Measurements from ENCODE around the gene GOLGA6L10. TPM values are rescaled to one million over a fixed set of nuclear protein-coding genes. Genes with fewer than 3 reads are reported as not detected.
"Not testable (repeated sequence)": the region's sequence is repeated elsewhere in the genome, so short reads cannot be mapped to it uniquely, and the experiment has no call there.

GOLGA6L10 gene
- total RNA-seq, 4 donors from 2014 or later = 0.33 to 1.7 (median 0.99) TPM

DNA sequence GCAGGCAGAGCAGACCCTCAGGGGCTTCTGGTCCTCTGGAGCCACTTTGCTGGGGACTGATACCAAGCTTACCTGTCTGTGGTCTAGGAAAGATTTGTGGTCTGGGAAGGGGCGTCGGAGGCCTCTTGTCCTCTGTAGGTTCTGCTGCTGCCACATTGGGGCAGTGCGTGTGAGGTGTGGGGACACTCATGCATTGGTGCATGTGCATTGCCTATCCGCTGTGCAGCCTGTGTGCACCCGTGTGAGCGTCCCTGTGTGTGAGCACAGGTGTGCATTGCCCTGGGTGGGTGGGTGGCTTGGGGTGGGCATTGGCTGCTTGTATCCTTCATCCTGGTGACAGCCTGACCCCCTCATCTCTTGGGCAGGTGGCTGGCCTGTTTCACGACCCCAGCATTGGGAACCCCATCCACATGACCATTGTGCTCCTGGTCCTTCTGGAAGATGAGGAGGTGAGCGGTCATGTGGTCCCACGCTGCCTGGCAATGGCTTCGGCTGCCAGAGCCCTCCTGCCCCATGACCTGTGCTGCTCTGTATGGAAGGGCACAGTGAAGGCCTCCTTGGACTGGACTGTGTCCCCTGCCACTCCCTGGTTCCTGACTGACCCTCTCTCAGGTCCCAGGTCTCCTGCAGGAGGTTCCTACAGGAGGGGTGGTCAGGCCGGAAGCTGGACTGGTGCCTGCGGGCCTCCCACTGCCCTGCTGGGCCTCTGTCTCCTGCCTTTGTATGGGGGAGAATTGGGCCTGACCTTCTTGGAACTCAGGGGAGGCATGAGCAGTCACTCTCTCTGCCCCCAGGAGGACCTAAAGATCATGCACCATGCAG is 45.1 kb downstream of the GOLGA6L10 start:
- TF ChIP-seq POLR2A (IDR thresholded peaks at IDR 0.05; ENCODE audit: low read depth) (no peak), POLR2AphosphoS5 (IDR thresholded peaks at IDR 0.05) (no peak), EP300 (IDR thresholded peaks at IDR 0.05) (no peak)
- TF ChIP-seq, protein P1, sequence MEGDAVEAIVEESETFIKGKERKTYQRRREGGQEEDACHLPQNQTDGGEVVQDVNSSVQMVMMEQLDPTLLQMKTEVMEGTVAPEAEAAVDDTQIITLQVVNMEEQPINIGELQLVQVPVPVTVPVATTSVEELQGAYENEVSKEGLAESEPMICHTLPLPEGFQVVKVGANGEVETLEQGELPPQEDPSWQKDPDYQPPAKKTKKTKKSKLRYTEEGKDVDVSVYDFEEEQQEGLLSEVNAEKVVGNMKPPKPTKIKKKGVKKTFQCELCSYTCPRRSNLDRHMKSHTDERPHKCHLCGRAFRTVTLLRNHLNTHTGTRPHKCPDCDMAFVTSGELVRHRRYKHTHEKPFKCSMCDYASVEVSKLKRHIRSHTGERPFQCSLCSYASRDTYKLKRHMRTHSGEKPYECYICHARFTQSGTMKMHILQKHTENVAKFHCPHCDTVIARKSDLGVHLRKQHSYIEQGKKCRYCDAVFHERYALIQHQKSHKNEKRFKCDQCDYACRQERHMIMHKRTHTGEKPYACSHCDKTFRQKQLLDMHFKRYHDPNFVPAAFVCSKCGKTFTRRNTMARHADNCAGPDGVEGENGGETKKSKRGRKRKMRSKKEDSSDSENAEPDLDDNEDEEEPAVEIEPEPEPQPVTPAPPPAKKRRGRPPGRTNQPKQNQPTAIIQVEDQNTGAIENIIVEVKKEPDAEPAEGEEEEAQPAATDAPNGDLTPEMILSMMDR (IDR thresholded peaks at IDR 0.05) = no peak
- DNase-seq (ENCODE audit: extremely low spot score) = peak; percentile 89
- no peaks in the 10 kb centered on the region for H3K36me3 ChIP-seq
- H3K9me3 ChIP-seq = no peaks in the 10 kb centered on the region
- H3K4me1 ChIP-seq = no peaks in the 10 kb centered on the region
- 94% methylated on average over 6 of the region's 12 CpGs for WGBS
- H3K27me3 ChIP-seq = no peaks in the 10 kb centered on the region
- H3K4me3 ChIP-seq = no peak overlapping the region
- intact Hi-C loops (cut with DNase I) = no loop called here
- no peak overlapping the region for H3K27ac ChIP-seq (replicated peaks in 1 of 4)

DNA sequence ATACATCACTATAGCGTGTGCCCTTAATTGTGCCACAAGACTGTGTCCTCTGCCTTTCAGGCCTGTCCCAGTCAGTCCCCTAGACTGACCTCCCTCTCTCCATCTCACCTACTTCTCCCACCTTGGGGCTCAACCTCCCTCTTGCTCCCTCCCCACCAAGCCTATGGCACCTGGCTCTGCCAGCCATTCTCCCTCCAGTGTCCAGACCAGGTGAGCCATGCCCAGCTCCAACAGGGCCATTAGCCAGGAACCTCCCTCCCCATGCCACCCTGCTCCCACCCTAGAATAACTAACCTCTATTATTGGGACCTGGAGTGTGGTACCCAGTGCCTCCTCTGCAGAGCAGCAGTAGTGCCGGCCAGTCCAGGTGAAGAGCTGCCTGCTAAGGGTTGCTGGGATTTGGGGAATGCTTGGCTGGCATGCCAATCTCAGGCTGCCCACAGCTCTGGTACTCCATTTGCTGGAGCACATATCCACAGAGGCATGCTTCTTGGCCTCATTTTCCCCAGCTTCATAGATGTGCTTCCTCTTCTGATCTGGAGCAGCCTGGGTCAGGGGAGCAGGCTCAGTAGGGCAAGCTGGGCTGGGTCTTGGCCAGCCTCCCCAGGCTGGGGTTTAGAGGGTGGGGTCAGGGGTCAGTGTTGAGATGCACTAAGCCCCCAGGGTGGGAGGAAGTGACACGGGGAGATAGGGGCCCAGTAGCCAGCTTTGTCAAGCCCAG is 47.8 kb downstream of the GOLGA6L10 start:
- Histone ChIP-seq H3K36me3 (no peaks in the 10 kb centered on the region), H3K4me3 (no peak overlapping the region), H3K9me3 (no peaks in the 10 kb centered on the region), H3K27ac (replicated peaks in 1 of 4) (no peak overlapping the region), H3K4me1 (peaks cover 0 to 4% (median 0%) of the 10 kb centered on the region in 4 donors), H3K27me3 (peaks cover 0 to 13% (median 0%) of the 10 kb centered on the region in 4 donors)
- DNase-seq (ENCODE audit: extremely low spot score) = peak; percentile 70
- TF ChIP-seq, protein P1 (IDR thresholded peaks at IDR 0.05) = no peak
- TF ChIP-seq EP300 (IDR thresholded peaks at IDR 0.05) (no peak), POLR2A (IDR thresholded peaks at IDR 0.05; ENCODE audit: low read depth) (no peak), POLR2AphosphoS5 (IDR thresholded peaks at IDR 0.05) (no peak)
- intact Hi-C loops (cut with DNase I) = no loop called here
- 72% methylated on average over 2 of the region's 3 CpGs for WGBS

DNA sequence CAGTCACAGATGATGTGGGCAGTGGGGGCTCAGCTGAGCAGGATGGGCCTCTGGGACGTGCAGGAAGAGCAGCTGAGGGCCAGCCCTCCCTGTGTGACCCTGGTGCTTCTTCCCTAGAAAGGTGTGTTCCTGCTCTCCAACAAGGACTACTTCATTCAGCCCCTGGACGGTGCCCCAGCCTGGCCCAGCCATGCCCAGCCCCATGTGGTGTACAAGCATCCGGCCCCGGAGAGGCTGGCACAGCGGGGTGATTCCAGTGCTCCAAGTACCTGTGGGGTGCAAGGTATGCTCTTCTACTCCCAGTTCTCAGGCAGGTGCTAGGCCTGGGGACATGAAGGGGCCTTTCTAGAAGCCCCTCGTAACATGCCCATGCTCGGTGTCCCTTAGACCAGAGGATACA is 48.4 kb downstream of the GOLGA6L10 start:
- TF ChIP-seq POLR2AphosphoS5 (IDR thresholded peaks at IDR 0.05) (no peak), EP300 (IDR thresholded peaks at IDR 0.05) (no peak), POLR2A (IDR thresholded peaks at IDR 0.05; ENCODE audit: low read depth) (no peak)
- TF ChIP-seq, protein P1 (IDR thresholded peaks at IDR 0.05) = no peak
- Histone ChIP-seq H3K27ac (replicated peaks in 1 of 4) (no peak overlapping the region), H3K4me3 (no peak overlapping the region), H3K9me3 (no peaks in the 10 kb centered on the region), H3K4me1 (peaks cover 0 to 4% (median 0%) of the 10 kb centered on the region in 4 donors), H3K36me3 (no peaks in the 10 kb centered on the region), H3K27me3 (peaks cover 0 to 13% (median 0%) of the 10 kb centered on the region in 4 donors)
- WGBS = 83% methylated on average over 6 of the region's 7 CpGs
- peak; percentile 55 for DNase-seq (ENCODE audit: extremely low spot score)
- intact Hi-C loops (cut with DNase I) = no loop called here

DNA sequence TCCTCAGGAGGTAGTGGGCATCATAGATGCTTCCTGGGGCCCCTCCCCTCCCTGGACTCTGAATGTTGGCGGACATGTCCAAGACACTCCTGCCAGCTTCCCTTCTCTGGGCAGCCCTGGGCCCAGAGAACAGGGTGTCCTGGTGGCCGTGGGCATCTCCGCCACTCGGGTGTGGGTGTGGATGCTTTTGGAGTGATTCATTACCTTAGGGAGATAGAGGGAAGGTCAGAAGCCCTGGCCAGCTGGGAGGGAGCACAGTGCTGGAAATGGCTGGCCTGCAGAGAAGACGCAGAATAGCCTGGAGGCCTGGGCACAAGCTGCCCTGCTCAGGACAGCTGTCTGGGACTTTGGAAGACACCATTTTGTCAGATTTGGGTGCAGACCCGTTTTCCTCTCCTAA is 48.9 kb downstream of the GOLGA6L10 start:
- peaks cover 0 to 13% (median 0%) of the 10 kb centered on the region in 4 donors for H3K27me3 ChIP-seq
- H3K36me3 ChIP-seq; intact Hi-C loops (cut with DNase I); H3K27ac ChIP-seq (replicated peaks in 1 of 4); DNase-seq (ENCODE audit: extremely low spot score); H3K4me1 ChIP-seq; H3K9me3 ChIP-seq; H3K4me3 ChIP-seq: not testable (repeated sequence)
- no CpG with 5 or more reads among the region's 6 CpGs for WGBS

DNA sequence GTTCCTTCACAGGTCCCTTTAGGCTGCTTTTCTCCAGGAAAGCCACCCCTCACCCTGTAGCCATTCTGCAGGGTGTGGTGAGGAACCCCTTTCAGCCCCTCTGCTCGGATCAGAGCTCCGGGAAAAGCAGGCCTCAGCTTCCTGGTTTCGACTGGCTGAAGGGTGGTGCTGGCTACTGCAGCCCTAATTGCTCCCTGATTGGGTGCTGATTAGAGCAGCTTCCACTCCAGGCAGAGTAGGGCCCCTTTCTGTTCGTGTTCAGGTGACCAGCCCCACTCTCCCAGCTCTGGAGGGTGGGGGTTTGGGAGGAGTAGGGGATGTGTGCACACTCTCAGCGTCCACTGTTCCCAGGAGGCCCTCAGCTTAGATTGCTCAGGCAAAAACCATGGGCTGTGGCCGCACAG is 49.8 kb downstream of the GOLGA6L10 start:
- WGBS = 83% methylated on average over 1 of the region's 6 CpGs
- H3K4me3 ChIP-seq; H3K9me3 ChIP-seq; H3K27ac ChIP-seq (replicated peaks in 1 of 4); intact Hi-C loops (cut with DNase I); H3K36me3 ChIP-seq; H3K4me1 ChIP-seq: not testable (repeated sequence)
- peaks cover 0 to 13% (median 0%) of the 10 kb centered on the region in 4 donors for H3K27me3 ChIP-seq
- DNase-seq (ENCODE audit: extremely low spot score) = peak; percentile 86

Measured in esophagus muscularis mucosa (tissue), 4 donors.